SK-N-SH treated with all-trans-retinoic acid at 6 μM for 48 hours (cell line): ENCODE data around the gene CLK3.

Experiments used
- RARB ChIP-seq: fragments of 250-450 bp; sonication (Bioruptor Pico); IDR thresholded peaks from 2 replicates; pipeline ENCODE4 v1.8.0; 2021; ENCODE audit warnings: mild to moderate bottlenecking, moderate library complexity
- SNAI2 ChIP-seq: fragments of 250-450 bp; sonication (Bioruptor Pico); IDR thresholded peaks from 2 replicates; pipeline ENCODE4 v1.5.0; 2020; ENCODE audit warnings: mild to moderate bottlenecking, moderate library complexity
- TOX ChIP-seq: fragments of 250-450 bp; sonication (Bioruptor Pico); IDR thresholded peaks from 2 replicates; pipeline ENCODE4 v1.8.0; 2021; ENCODE audit warnings: mild to moderate bottlenecking, moderate library complexity, borderline replicate concordance
- ZFP30 ChIP-seq: fragments of 450-650 bp; formaldehyde crosslinking; IDR thresholded peaks from 2 replicates; pipeline ENCODE4 v1.5.0; 2022; ENCODE audit warnings: mild to moderate bottlenecking, moderate library complexity

DNA sequence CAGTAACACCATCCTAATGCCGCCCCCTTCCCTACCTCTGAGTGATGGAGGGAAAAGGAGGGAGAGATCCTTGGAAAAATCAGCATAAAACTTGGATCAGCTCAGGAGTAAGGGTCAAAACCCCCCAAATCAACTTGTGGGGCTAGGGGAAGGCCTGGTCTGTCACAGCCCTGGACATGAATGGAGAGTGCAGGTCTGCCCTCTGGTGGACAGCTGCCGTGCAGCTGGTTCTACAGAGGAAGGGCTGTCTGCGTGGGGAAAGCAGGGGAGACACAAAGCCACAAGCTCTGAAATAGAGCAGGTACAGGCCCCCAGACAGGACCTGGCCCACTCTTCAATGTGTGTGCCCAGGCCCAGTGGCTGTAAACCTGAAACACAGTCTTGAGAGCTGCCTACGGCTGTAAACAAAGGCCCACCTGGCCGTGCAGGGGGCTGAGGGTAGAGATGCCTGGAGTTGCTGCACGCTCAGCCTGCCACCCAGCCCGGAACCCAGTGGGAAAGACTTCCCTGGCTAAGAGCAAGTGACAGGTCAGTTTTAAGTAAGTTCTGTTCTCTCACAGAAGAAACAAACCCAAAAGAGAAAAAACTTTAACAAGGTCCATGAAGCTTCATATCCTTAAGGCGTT, 16.4 kb downstream of the CLK3 start:
- TF ChIP-seq TOX (CRISPR knock-in tag), result no peak
- no peak for TF ChIP-seq RARB (CRISPR knock-in tag)
- TF ChIP-seq ZFP30 (CRISPR knock-in tag), result no peak
- no peak for TF ChIP-seq SNAI2
